ENCODE results near the gene PACRG. TPM values are rescaled to one million over a fixed set of nuclear protein-coding genes. Genes with fewer than 3 reads are reported as not detected.

PACRG gene
- total RNA-seq, 3 donors from 2014 or later, result 0.64 to 6.4 (median 4.6) TPM

DNA sequence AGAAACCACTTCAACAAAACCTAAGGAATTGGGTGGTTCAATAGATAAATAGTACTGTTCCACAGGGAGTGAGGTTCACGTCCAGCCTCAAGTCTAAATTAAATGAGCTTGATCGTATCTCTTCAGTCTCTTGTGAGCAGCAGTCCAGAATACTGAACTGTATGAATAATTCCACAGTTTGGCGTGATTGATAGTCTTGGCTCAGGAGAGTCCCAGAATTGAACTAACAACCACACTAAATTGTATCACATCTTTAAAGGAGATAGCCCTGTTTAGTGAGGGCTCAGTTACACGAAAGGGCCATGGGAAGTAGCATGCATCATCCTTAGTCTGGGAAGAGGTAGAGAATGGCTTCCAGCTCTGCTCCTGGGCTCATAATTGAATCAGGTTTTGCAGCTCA is 224.6 kb downstream of the PACRG start:
- H3K4me1 ChIP-seq, result no peaks in the 10 kb centered on the region
- DNase-seq (ENCODE audit: low spot score in 2 of 2), result no peak
- no peak for TF ChIP-seq POLR2AphosphoS5 (IDR thresholded peaks at IDR 0.05)
- TF ChIP-seq, protein P1, sequence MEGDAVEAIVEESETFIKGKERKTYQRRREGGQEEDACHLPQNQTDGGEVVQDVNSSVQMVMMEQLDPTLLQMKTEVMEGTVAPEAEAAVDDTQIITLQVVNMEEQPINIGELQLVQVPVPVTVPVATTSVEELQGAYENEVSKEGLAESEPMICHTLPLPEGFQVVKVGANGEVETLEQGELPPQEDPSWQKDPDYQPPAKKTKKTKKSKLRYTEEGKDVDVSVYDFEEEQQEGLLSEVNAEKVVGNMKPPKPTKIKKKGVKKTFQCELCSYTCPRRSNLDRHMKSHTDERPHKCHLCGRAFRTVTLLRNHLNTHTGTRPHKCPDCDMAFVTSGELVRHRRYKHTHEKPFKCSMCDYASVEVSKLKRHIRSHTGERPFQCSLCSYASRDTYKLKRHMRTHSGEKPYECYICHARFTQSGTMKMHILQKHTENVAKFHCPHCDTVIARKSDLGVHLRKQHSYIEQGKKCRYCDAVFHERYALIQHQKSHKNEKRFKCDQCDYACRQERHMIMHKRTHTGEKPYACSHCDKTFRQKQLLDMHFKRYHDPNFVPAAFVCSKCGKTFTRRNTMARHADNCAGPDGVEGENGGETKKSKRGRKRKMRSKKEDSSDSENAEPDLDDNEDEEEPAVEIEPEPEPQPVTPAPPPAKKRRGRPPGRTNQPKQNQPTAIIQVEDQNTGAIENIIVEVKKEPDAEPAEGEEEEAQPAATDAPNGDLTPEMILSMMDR (IDR thresholded peaks at IDR 0.05), result no peak
- no peak for TF ChIP-seq POLR2A (IDR thresholded peaks at IDR 0.05)
- intact Hi-C loops (cut with DNase I; ENCODE audit: low total_unique reads), result no loop called here
- H3K27me3 ChIP-seq, result no peaks in the 10 kb centered on the region
- H3K4me3 ChIP-seq, result no peak overlapping the region
- no peaks in the 10 kb centered on the region for H3K36me3 ChIP-seq
- no peak overlapping the region for H3K27ac ChIP-seq
- no peaks in the 10 kb centered on the region for H3K9me3 ChIP-seq

DNA sequence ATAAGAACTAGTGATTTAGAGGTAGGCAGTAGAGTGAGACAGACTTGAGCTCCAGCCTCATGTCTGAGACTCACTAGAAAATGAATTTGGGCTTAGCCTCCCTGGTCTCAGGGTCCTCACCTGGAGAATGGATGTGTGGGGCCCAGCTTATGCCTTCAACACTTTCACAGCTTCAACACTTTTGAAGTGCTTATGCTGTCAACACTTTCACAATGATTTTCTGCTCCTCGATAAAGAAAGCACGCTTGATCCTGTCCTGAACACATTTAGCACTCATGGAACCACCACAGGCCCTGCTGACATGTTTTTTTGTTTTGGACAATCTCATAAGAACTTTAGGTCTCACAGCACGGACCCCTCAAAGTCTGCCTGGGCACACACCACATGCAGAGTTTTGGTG is 229.3 kb downstream of the PACRG start:
- H3K4me1 ChIP-seq, result no peaks in the 10 kb centered on the region
- no peaks in the 10 kb centered on the region for H3K27me3 ChIP-seq
- intact Hi-C loops (cut with DNase I; ENCODE audit: low total_unique reads), result no loop called here
- H3K36me3 ChIP-seq, result no peaks in the 10 kb centered on the region
- no peak for TF ChIP-seq POLR2AphosphoS5 (IDR thresholded peaks at IDR 0.05)
- TF ChIP-seq, protein P1 (IDR thresholded peaks at IDR 0.05), result no peak
- no peak for TF ChIP-seq POLR2A (IDR thresholded peaks at IDR 0.05)
- no peak overlapping the region for H3K27ac ChIP-seq
- no peak for DNase-seq (ENCODE audit: low spot score in 2 of 2)
- H3K9me3 ChIP-seq, result no peaks in the 10 kb centered on the region
- no peak overlapping the region for H3K4me3 ChIP-seq

DNA sequence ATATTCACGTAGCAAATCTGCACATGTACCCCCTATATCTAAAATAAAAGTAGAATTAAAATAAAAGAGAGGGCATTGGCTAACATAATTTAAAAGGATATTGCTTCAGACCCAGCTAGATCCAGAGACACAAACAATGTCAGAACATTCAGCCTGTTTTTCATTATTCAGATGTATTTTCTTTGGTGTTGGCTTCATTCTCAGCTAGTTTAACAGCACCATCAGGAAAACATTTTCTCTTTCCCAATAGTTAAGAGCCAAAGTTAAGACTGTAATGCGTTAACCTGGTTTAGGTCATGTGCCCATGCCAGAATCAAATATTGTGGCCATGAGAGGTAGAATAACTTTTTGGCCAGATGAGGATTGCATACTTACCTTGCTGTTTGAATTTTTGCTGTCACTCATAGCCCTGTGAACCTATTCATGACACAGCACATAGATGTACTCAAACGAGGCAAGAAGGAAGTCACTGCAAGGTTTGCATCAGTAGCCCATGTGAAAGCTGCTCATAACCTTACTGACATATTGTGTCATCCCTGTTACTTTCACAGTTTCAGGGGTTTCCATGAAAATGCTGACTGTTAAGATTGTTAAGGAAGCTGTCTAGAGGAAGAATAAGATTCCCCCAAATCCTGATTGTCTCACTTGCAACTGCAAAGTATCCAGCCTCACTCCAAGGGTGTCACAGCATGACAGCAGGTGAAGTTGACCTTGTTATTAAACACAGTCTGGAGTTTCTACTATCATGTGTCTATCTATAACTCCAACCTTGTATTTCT is 233.1 kb downstream of the PACRG start:
- no peaks in the 10 kb centered on the region for H3K36me3 ChIP-seq

DNA sequence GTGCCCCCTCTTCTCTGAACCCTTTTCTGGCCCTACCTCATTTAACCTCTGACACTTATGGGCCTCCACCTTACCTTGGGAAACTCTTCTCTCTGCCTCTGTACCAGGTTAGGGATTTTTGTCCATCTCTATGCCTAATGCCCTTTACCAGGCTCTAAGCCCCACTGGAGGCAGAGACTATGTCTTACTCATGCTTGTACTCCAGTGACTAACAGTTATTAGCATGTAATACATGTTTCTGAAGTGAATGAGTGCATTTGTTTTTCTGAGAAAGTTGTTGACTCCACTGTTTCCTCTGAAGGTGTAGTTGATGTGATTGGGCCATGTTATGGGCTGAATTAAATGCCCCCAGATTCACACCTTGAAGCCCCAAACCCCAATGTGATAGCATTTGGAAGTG is 234.3 kb downstream of the PACRG start:
- Histone ChIP-seq H3K4me1 (no peaks in the 10 kb centered on the region), H3K27ac (no peak overlapping the region), H3K4me3 (no peak overlapping the region), H3K27me3 (no peaks in the 10 kb centered on the region), H3K9me3 (no peaks in the 10 kb centered on the region), H3K36me3 (no peaks in the 10 kb centered on the region)
- TF ChIP-seq POLR2AphosphoS5 (IDR thresholded peaks at IDR 0.05) (no peak), POLR2A (IDR thresholded peaks at IDR 0.05) (no peak)
- TF ChIP-seq, protein P1 (IDR thresholded peaks at IDR 0.05), result no peak
- intact Hi-C loops (cut with DNase I; ENCODE audit: low total_unique reads), result no loop called here
- no peak for DNase-seq (ENCODE audit: low spot score in 2 of 2)

More for the DNA sequence above, 233.1 kb downstream of the PACRG start:
- intact Hi-C loops (cut with DNase I; ENCODE audit: low total_unique reads), result no loop called here
- no peaks in the 10 kb centered on the region for H3K4me1 ChIP-seq
- no peak for DNase-seq (ENCODE audit: low spot score in 2 of 2)
- TF ChIP-seq, protein P1 (IDR thresholded peaks at IDR 0.05), result no peak
- TF ChIP-seq POLR2A (IDR thresholded peaks at IDR 0.05), result no peak
- no peak for TF ChIP-seq POLR2AphosphoS5 (IDR thresholded peaks at IDR 0.05)
- peak overlapping the region in 1 of 2 donors; percentile 61 for H3K27ac ChIP-seq
- no peaks in the 10 kb centered on the region for H3K27me3 ChIP-seq
- no peak overlapping the region for H3K4me3 ChIP-seq
- H3K9me3 ChIP-seq, result no peaks in the 10 kb centered on the region

DNA sequence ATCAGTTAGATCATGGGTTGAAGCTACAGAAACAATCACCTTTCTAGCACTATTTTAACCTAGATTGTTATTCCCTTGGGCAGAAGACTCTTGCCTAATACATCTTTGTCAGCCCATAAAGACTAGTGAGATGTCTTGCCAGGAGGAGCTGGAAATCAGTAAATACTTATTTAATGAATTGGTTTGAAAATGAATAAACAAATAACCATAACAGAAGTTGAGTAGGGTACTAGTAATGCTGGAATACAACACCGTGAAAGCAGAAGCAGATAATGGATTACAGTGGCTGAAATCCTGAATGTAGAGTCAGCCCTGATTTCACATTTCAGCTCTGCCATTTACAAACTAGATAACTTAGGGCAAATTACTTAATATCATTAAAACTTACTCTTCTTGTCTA is 236.1 kb downstream of the PACRG start:
- intact Hi-C loops (cut with DNase I; ENCODE audit: low total_unique reads), result no loop called here
- no peaks in the 10 kb centered on the region for H3K36me3 ChIP-seq
- no peaks in the 10 kb centered on the region for H3K9me3 ChIP-seq
- TF ChIP-seq POLR2A (IDR thresholded peaks at IDR 0.05) (no peak), POLR2AphosphoS5 (IDR thresholded peaks at IDR 0.05) (no peak)
- TF ChIP-seq, protein P1 (IDR thresholded peaks at IDR 0.05), result no peak
- no peak for DNase-seq (ENCODE audit: low spot score in 2 of 2)
- no peak overlapping the region for H3K4me3 ChIP-seq
- H3K4me1 ChIP-seq, result no peaks in the 10 kb centered on the region
- no peak overlapping the region for H3K27ac ChIP-seq
- no peaks in the 10 kb centered on the region for H3K27me3 ChIP-seq
